SU-DHL-6 (cell line): ENCODE measurements around the gene TPO.
"Not testable (repeated sequence)": the region's sequence is repeated elsewhere in the genome, so short reads cannot be mapped to it uniquely, and the experiment has no call there.

Experiments used
- H2AFZ ChIP-seq: fragments of 200-600 bp; sonication (generic); 2 replicates; pipeline ENCODE4 v1.6.1; 2014; ENCODE audit warnings: low read depth, mild to moderate bottlenecking, moderate library complexity, mixed read lengths, antibody characterized with exemption, low read length; ENCODE audit not compliant: severe bottlenecking
- H3F3A ChIP-seq: fragments of 200-600 bp; shearing (Covaris generic); 2 replicates; pipeline ENCODE4 v1.6.0; 2016; ENCODE audit warnings: antibody characterized with exemption, mild to moderate bottlenecking; ENCODE audit not compliant: insufficient read depth
- H3K27ac ChIP-seq: fragments of 200-600 bp; sonication (generic); 2 replicates; pipeline ENCODE4 v1.5.1; 2016; ENCODE audit warnings: low read depth, mild to moderate bottlenecking, low read length, moderate library complexity, mixed read lengths
- H3K27me3 ChIP-seq: fragments of 200-600 bp; sonication (generic), shearing (Covaris generic); 2 replicates; pipeline ENCODE4 v1.6.0; 2014; ENCODE audit warnings: mild to moderate bottlenecking, low read length
- H3K36me3 ChIP-seq: fragments of 200-600 bp; sonication (generic); 2 replicates; pipeline ENCODE4 v1.6.1; 2014; ENCODE audit warnings: mild to moderate bottlenecking, low read length, mixed read lengths
- H3K4me2 ChIP-seq: fragments of 300-600, 200-600 bp; shearing (Covaris generic), sonication (generic); 2 replicates; pipeline ENCODE4 v1.6.0; 2014; ENCODE audit warnings: low read length, low read depth, mild to moderate bottlenecking; ENCODE audit not compliant: poor library complexity, severe bottlenecking
- H3K4me3 ChIP-seq: fragments of 200-600 bp; sonication (generic); 2 replicates; pipeline ENCODE4 v1.5.1; 2014; ENCODE audit warnings: antibody characterized with exemption, low read length, mild to moderate bottlenecking, mixed read lengths; ENCODE audit not compliant: insufficient read depth, poor library complexity, severe bottlenecking
- H3K79me2 ChIP-seq: fragments of 200-600 bp; sonication (generic); 2 replicates; pipeline ENCODE4 v1.6.1; 2014; ENCODE audit warnings: mild to moderate bottlenecking, low read length, moderate library complexity; ENCODE audit not compliant: insufficient read depth
- H3K9ac ChIP-seq: fragments of 200-600 bp; sonication (generic); 2 replicates; pipeline ENCODE4 v1.7.0; 2014; ENCODE audit warnings: mild to moderate bottlenecking, low read length
- H3K9me2 ChIP-seq: fragments of 200-600 bp; sonication (generic); replicated peaks from 2 replicates; pipeline ENCODE4 v1.6.1; 2014; ENCODE audit warnings: low read length; ENCODE audit not compliant: insufficient read depth
- H3K9me3 ChIP-seq: fragments of 200-600 bp; sonication (generic); 2 replicates; pipeline ENCODE4 v1.6.1; 2014; ENCODE audit warnings: low read length, mixed read lengths; ENCODE audit not compliant: insufficient read depth
- H4K20me1 ChIP-seq: fragments of 200-600 bp; sonication (generic); 2 replicates; pipeline ENCODE4 v1.6.1; 2014; ENCODE audit warnings: low read depth, mild to moderate bottlenecking, antibody characterized with exemption, low read length, moderate library complexity, mixed read lengths
- CTCF ChIP-seq: fragments of 200-600 bp; sonication (generic); IDR thresholded peaks from one replicate; pipeline ENCODE4 v1.5.1; 2017; ENCODE audit warnings: antibody characterized with exemption, mild to moderate bottlenecking, low read length, moderate library complexity; ENCODE audit not compliant: insufficient read depth, poor library complexity, severe bottlenecking
- EZH2phosphoT487 ChIP-seq: fragments of 200-600 bp; sonication (generic), shearing (Covaris generic); conservative IDR thresholded peaks from 2 replicates; pipeline ENCODE4 v1.6.1; 2018; ENCODE audit warnings: mild to moderate bottlenecking, antibody characterized with exemption, low read length, moderate library complexity, mixed read lengths

Gene TPO

GRCh38 chr2:1377473-1377872 is 35.8 kb upstream of the TPO start:
- Histone ChIP-seq H3K4me2 (no peak overlapping the region), H3K79me2 (no peaks in the 10 kb centered on the region), H3F3A (no peaks in the 10 kb centered on the region), H3K9ac (no peak overlapping the region), H3K27me3 (no peaks in the 10 kb centered on the region), H3K9me2 (no peaks in the 10 kb centered on the region), H4K20me1 (no peaks in the 10 kb centered on the region), H3K9me3 (no peaks in the 10 kb centered on the region), H3K36me3 (no peaks in the 10 kb centered on the region), H3K4me3 (no peak overlapping the region), H3K27ac (no peak overlapping the region), H2AFZ (no peak overlapping the region)
- TF ChIP-seq EZH2phosphoT487: no peak

GRCh38 chr2:1378456-1379150 is 34.7 kb upstream of the TPO start:
- Histone ChIP-seq H3F3A (no peaks in the 10 kb centered on the region), H3K9me3 (no peaks in the 10 kb centered on the region), H3K9ac (no peak overlapping the region), H3K9me2 (no peaks in the 10 kb centered on the region), H3K4me3 (no peak overlapping the region), H3K4me2 (no peak overlapping the region), H4K20me1 (no peaks in the 10 kb centered on the region), H3K27me3 (no peaks in the 10 kb centered on the region), H3K27ac (no peak overlapping the region), H3K79me2 (no peaks in the 10 kb centered on the region), H3K36me3 (no peaks in the 10 kb centered on the region), H2AFZ (no peak overlapping the region)
- no peak for TF ChIP-seq EZH2phosphoT487

- TF ChIP-seq CTCF: no peak
- TF ChIP-seq EZH2phosphoT487: no peak
- Histone ChIP-seq H3F3A (no peaks in the 10 kb centered on the region), H3K4me2 (no peak overlapping the region)
Measured at GRCh38 chr2:1381644-1382043, 31.6 kb upstream of the TPO start.

GRCh38 chr2:1387954-1388725 is 25.1 kb upstream of the TPO start:
- not testable (repeated sequence) for H3K9me3 ChIP-seq, H3K36me3 ChIP-seq, H3K27me3 ChIP-seq, H3K27ac ChIP-seq, H3K4me3 ChIP-seq, H3K4me2 ChIP-seq, H4K20me1 ChIP-seq, H3K9ac ChIP-seq, H3K9me2 ChIP-seq, H2AFZ ChIP-seq, H3F3A ChIP-seq, H3K79me2 ChIP-seq

More at GRCh38 chr2:1381644-1382043, 31.6 kb upstream of the TPO start:
- Histone ChIP-seq H3K4me3 (no peak overlapping the region), H3K27ac (no peak overlapping the region), H3K36me3 (no peaks in the 10 kb centered on the region), H3K79me2 (no peaks in the 10 kb centered on the region), H3K9me2 (no peaks in the 10 kb centered on the region), H4K20me1 (no peaks in the 10 kb centered on the region), H3K9me3 (no peaks in the 10 kb centered on the region), H3K27me3 (no peaks in the 10 kb centered on the region), H2AFZ (no peak overlapping the region), H3K9ac (no peak overlapping the region)

- H3K27ac ChIP-seq, H3K9me3 ChIP-seq, H3F3A ChIP-seq, H4K20me1 ChIP-seq, H3K9me2 ChIP-seq, H3K4me2 ChIP-seq, H3K9ac ChIP-seq, H3K79me2 ChIP-seq, H3K4me3 ChIP-seq, H3K36me3 ChIP-seq, H2AFZ ChIP-seq, H3K27me3 ChIP-seq: not testable (repeated sequence)
Measured at GRCh38 chr2:1390118-1390517, 23.1 kb upstream of the TPO start.
